Endothelial cell of umbilical vein (primary cell): ENCODE measurements around the gene PAQR4. TPM values are rescaled to one million over a fixed set of nuclear protein-coding genes. Genes with fewer than 3 reads are reported as not detected.

Experiments used
- BruUV-seq: library from RNA; stranded (reverse); fragments of 400-500 nt; replicated peaks from 2 replicates; lab custom pipeline; 2021; lab: Mats Ljungman, UMichigan
- CTCF ChIA-PET: fragments of 300-600, 350-600 bp; sonication (Branson Sonifier 250); formaldehyde crosslinking; loops from one replicate; lab custom pipeline; 2021; ENCODE audit warnings: antibody characterized with exemption, inconsistent platforms; lab: Charles Lee
- POLR2A ChIA-PET: fragments of 300-600, 350-600 bp; sonication (Branson Sonifier 250); formaldehyde crosslinking; loops from one replicate; lab custom pipeline; 2021; ENCODE audit warnings: antibody characterized with exemption, inconsistent platforms; lab: Charles Lee
- DNase-seq: peaks from one replicate; pipeline ENCODE4 v3.0.0-alpha.2; 2011; ENCODE audit warnings: low read depth, low spot score
- FAIRE-seq: peaks from 2 replicates; lab custom pipeline; 2011; peaks lifted over from hg19 to GRCh38; lab: Jason Lieb, UNC
- H2AFZ ChIP-seq: 2 replicates; pipeline ENCODE4 v1.6.0; 2012; ENCODE audit warnings: low read depth, low read length, control low read depth, inconsistent platforms
- H3K27ac ChIP-seq: 2 replicates; pipeline ENCODE4 v1.5.1; 2011; ENCODE audit warnings: low read depth, mild to moderate bottlenecking, control low read depth, low read length, moderate library complexity; ENCODE audit not compliant: insufficient read depth
- H3K27me3 ChIP-seq, 2 experiments: 2 replicates each; pipeline versions ENCODE4 v1.6.0 to v1.6.1; 2011; ENCODE audit warnings: low read length in 2 of 2, mixed read lengths in 1 of 2; ENCODE audit not compliant: control insufficient read depth in 2 of 2, insufficient read depth in 2 of 2
- H3K36me3 ChIP-seq, 2 experiments: 2 replicates in 1 of 2; 3 replicates in 1 of 2; pipeline ENCODE4 v1.5.1; 2011; ENCODE audit warnings: low read length in 2 of 2, mild to moderate bottlenecking in 1 of 2, moderate library complexity in 1 of 2; ENCODE audit not compliant: control insufficient read depth in 2 of 2, insufficient read depth in 2 of 2; ENCODE audit errors: extremely low read depth in 1 of 2
- H3K4me1 ChIP-seq: 3 replicates; pipeline ENCODE4 v1.5.1; 2011; ENCODE audit warnings: mild to moderate bottlenecking, low read length; ENCODE audit not compliant: control insufficient read depth, insufficient read depth; ENCODE audit errors: extremely low read depth
- H3K4me2 ChIP-seq: 2 replicates; pipeline ENCODE4 v1.6.1; 2011; ENCODE audit warnings: low read length, control low read depth, mixed read lengths; ENCODE audit not compliant: insufficient read depth
- H3K4me3 ChIP-seq, 3 experiments: fragments of 200-600 bp in 1 of 3; sonication (generic), shearing (Covaris generic) in 1 of 3; replicated peaks in 1 of 3; 2 replicates each; pipeline ENCODE4 v1.5.1; 2011 to 2016; ENCODE audit warnings: control low read depth in 3 of 3, low read length in 3 of 3, mild to moderate bottlenecking in 2 of 3, inconsistent platforms in 1 of 3, low read depth in 1 of 3, moderate library complexity in 1 of 3; ENCODE audit not compliant: insufficient read depth in 1 of 3
- H3K79me2 ChIP-seq: 2 replicates; pipeline ENCODE4 v1.6.0; 2012; ENCODE audit warnings: low read length, inconsistent platforms; ENCODE audit not compliant: control insufficient read depth, insufficient read depth
- H3K9ac ChIP-seq: replicated peaks from 2 replicates; pipeline ENCODE3; 2011; ENCODE audit warnings: low read length, control low read depth; ENCODE audit not compliant: insufficient read depth; ENCODE audit errors: extremely low read depth
- H3K9me1 ChIP-seq: replicated peaks from 3 replicates; pipeline ENCODE4 v1.6.0; 2011; ENCODE audit warnings: mild to moderate bottlenecking, low read length; ENCODE audit not compliant: control insufficient read depth, insufficient read depth; ENCODE audit errors: extremely low read depth
- H3K9me3 ChIP-seq: replicated peaks from 2 replicates; pipeline ENCODE4 v1.5.1; 2012; ENCODE audit warnings: low read length, inconsistent platforms; ENCODE audit not compliant: control insufficient read depth, insufficient read depth
- H4K20me1 ChIP-seq: replicated peaks from 2 replicates; pipeline ENCODE3; 2011; ENCODE audit warnings: mild to moderate bottlenecking, low read length; ENCODE audit not compliant: control insufficient read depth, insufficient read depth; ENCODE audit errors: extremely low read depth
- EZH2 ChIP-seq: IDR thresholded peaks from 2 replicates; pipeline ENCODE4 v1.6.1; 2012; ENCODE audit warnings: borderline replicate concordance, low read depth, mild to moderate bottlenecking, moderate library complexity, low read length, inconsistent platforms; ENCODE audit not compliant: severe bottlenecking
- FOS ChIP-seq: IDR thresholded peaks from 2 replicates; pipeline ENCODE4 v1.6.1; 2011; ENCODE audit warnings: mild to moderate bottlenecking, low read length, moderate library complexity, borderline replicate concordance; ENCODE audit not compliant: insufficient read depth
- GATA2 ChIP-seq: IDR thresholded peaks from 2 replicates; pipeline ENCODE4 v1.7.0; 2011; ENCODE audit warnings: low read depth, mild to moderate bottlenecking, moderate library complexity, mixed read lengths, low read length; ENCODE audit not compliant: insufficient read length, insufficient read depth
- JUN ChIP-seq: IDR thresholded peaks from 2 replicates; pipeline ENCODE4 v1.6.1; 2011; ENCODE audit warnings: borderline replicate concordance, low read depth; ENCODE audit not compliant: insufficient read length, insufficient read depth
- MAX ChIP-seq: IDR thresholded peaks from 2 replicates; pipeline ENCODE4 v1.6.1; 2011; ENCODE audit not compliant: insufficient read depth, insufficient read length
- MYC ChIP-seq: IDR thresholded peaks from one replicate; pipeline ENCODE4 v1.6.1; 2011; ENCODE audit warnings: mild to moderate bottlenecking, low read depth, low read length
- POLR2A ChIP-seq: IDR thresholded peaks from 2 replicates; pipeline ENCODE4 v1.6.1; 2012; ENCODE audit warnings: low read depth, mild to moderate bottlenecking, control low read depth, low read length
- POLR2AphosphoS5 ChIP-seq: IDR thresholded peaks from 2 replicates; pipeline ENCODE4 v1.6.1; 2012; ENCODE audit warnings: low read depth, mild to moderate bottlenecking, control low read depth, low read length, moderate library complexity; ENCODE audit not compliant: insufficient read depth
- dilution Hi-C: fragments of 300-500 bp; cut with MboI; formaldehyde crosslinking; loops from one replicate; pipeline ENCODE4 v1.15.0; 2019; ENCODE audit warnings: low sequenced_read_pairs; ENCODE audit not compliant: extremely low pct_ligation_motif_present
- intact Hi-C: fragments of 100-400 bp; cut with micrococcal nuclease; formaldehyde crosslinking; loops from one replicate; pipeline ENCODE4 v1.10.0; 2022
- polyA plus RNA-seq, 4 experiments: library from polyadenylated mRNA; depleted of rRNA in 3 of 4; stranded (reverse) in 3 of 4; unstranded in 1 of 4; fragments of >200 nt; gene quantifications; 2 replicates each; pipeline versions ENCODE4 v1.2.1 to v1.2.3, GENCODE V29; 2011 to 2012; ENCODE audit warnings: missing spikeins in 1 of 4
- total RNA-seq: library from RNA; stranded (reverse); gene quantifications from 2 replicates; pipeline ENCODE4 v1.2.3, GENCODE V29; 2021
- TF ChIP-seq, protein P1 (sequence below), 2 donors: IDR thresholded peaks; 1 replicate in 1 of 2; 2 replicates in 1 of 2; pipeline ENCODE4 v1.5.1; 2011; ENCODE audit warnings: low read length in 2 of 2, mild to moderate bottlenecking in 2 of 2, moderate library complexity in 2 of 2, control low read depth in 1 of 2, inconsistent platforms in 1 of 2, low read depth in 1 of 2; ENCODE audit not compliant: insufficient read depth in 1 of 2; ENCODE audit errors: extremely low read depth in 1 of 2

The PAQR4 gene
- total and polyA plus RNA-seq, 2 donors (not counting 3 experiments of a cell fraction or from before 2014, with no cell fraction given): 23.8 to 31.2 TPM

GRCh38 chr16:2975161-2975795 lies 6.1 kb downstream of the PAQR4 start:
- CTCF ChIA-PET: no interaction called here
- Histone ChIP-seq H3K36me3 (peaks cover 0 to 2% of the 10 kb centered on the region in 2 experiments), H3K79me2 (peaks cover 14% of the 10 kb centered on the region), H3K9me1 (no peaks in the 10 kb centered on the region), H3K9me3 (no peaks in the 10 kb centered on the region), H2AFZ (no peak overlapping the region), H3K4me1 (peaks cover 9% of the 10 kb centered on the region), H4K20me1 (no peaks in the 10 kb centered on the region), H3K9ac (no peak overlapping the region), H3K4me2 (no peak overlapping the region), H3K27ac (no peak overlapping the region), H3K27me3 (no peaks in the 10 kb centered on the region), H3K4me3 (no peak overlapping the region)
- dilution Hi-C loops: no loop called here
- intact Hi-C loops: no loop called here
- BruUV-seq: no TSS peak
- TF ChIP-seq EZH2 (no peak), MYC (no peak), JUN (no peak)
- FAIRE-seq: no peak
- POLR2A ChIA-PET: no interaction called here
- DNase-seq: no peak

GRCh38 chr16:2976201-2976600 lies 7.1 kb downstream of the PAQR4 start:
- peaks cover 5% of the 10 kb centered on the region for H3K79me2 ChIP-seq
- CTCF ChIA-PET: no interaction called here
- no peak overlapping the region for H3K4me3 ChIP-seq
- H3K9ac ChIP-seq: no peak overlapping the region
- no peaks in the 10 kb centered on the region for H3K9me1 ChIP-seq
- no peak overlapping the region for H3K27ac ChIP-seq
- peaks cover 0 to 2% of the 10 kb centered on the region in 2 experiments for H3K36me3 ChIP-seq
- no peak overlapping the region for H3K4me2 ChIP-seq
- no peaks in the 10 kb centered on the region for H3K9me3 ChIP-seq
- DNase-seq (no peak), FAIRE-seq (no peak)
- H3K4me1 ChIP-seq: peaks cover 10% of the 10 kb centered on the region
- no TSS peak for BruUV-seq
- dilution Hi-C loops (no loop called here), intact Hi-C loops (no loop called here)
- H3K27me3 ChIP-seq: no peaks in the 10 kb centered on the region
- TF ChIP-seq POLR2AphosphoS5: no peak
- TF ChIP-seq POLR2A: no peak
- TF ChIP-seq MAX: no peak
- TF ChIP-seq FOS: no peak
- TF ChIP-seq JUN: no peak
- TF ChIP-seq, protein P1, sequence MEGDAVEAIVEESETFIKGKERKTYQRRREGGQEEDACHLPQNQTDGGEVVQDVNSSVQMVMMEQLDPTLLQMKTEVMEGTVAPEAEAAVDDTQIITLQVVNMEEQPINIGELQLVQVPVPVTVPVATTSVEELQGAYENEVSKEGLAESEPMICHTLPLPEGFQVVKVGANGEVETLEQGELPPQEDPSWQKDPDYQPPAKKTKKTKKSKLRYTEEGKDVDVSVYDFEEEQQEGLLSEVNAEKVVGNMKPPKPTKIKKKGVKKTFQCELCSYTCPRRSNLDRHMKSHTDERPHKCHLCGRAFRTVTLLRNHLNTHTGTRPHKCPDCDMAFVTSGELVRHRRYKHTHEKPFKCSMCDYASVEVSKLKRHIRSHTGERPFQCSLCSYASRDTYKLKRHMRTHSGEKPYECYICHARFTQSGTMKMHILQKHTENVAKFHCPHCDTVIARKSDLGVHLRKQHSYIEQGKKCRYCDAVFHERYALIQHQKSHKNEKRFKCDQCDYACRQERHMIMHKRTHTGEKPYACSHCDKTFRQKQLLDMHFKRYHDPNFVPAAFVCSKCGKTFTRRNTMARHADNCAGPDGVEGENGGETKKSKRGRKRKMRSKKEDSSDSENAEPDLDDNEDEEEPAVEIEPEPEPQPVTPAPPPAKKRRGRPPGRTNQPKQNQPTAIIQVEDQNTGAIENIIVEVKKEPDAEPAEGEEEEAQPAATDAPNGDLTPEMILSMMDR (IDR thresholded peaks at IDR 0.05; ENCODE audit: extremely low read depth in 1 of 2, insufficient read depth in 1 of 2, low read depth in 1 of 2, low read length in 2 of 2): no peak
- no peak for TF ChIP-seq GATA2
- TF ChIP-seq MYC: no peak
- TF ChIP-seq EZH2: no peak
- POLR2A ChIA-PET: no interaction called here
- no peak overlapping the region for H2AFZ ChIP-seq
- no peaks in the 10 kb centered on the region for H4K20me1 ChIP-seq
